ENCODE measurements around the gene UBE2H. TPM values are rescaled to one million over a fixed set of nuclear protein-coding genes. Genes with fewer than 3 reads are reported as not detected.
"Not testable (repeated sequence)": the region's sequence is repeated elsewhere in the genome, so short reads cannot be mapped to it uniquely, and the experiment has no call there.

Gene UBE2H
- total RNA-seq, 1 experiment from 2014 or later, result 115 TPM

- Mint-ChIP-seq H3K27me3 (ENCODE audit: unreplicated experiment) (no peaks in the 10 kb centered on the region), H3K36me3 (ENCODE audit: insufficient read depth, unreplicated experiment) (peaks cover 49% of the 10 kb centered on the region), H3K4me1 (ENCODE audit: low read depth, unreplicated experiment) (peaks cover 18% of the 10 kb centered on the region), H3K4me3 (ENCODE audit: low read depth, unreplicated experiment) (no peak overlapping the region), H3K27ac (ENCODE audit: unreplicated experiment) (no peak overlapping the region), H3K9me3 (ENCODE audit: low read depth, unreplicated experiment) (no peaks in the 10 kb centered on the region)
- BruUV-seq (replicated peaks), result no TSS peak
- intact Hi-C loops (cut with micrococcal nuclease; ENCODE audit: unreplicated experiment), result no loop called here
- CTCF ChIA-PET, result no interaction called here
- no peak for DNase-seq
- no peak for TF ChIP-seq CTCF (IDR thresholded peaks at IDR 0.05; ENCODE audit: unreplicated experiment)
Observed at GRCh38 chr7:129836983-129837382, 115.8 kb downstream of the UBE2H start.

DNA sequence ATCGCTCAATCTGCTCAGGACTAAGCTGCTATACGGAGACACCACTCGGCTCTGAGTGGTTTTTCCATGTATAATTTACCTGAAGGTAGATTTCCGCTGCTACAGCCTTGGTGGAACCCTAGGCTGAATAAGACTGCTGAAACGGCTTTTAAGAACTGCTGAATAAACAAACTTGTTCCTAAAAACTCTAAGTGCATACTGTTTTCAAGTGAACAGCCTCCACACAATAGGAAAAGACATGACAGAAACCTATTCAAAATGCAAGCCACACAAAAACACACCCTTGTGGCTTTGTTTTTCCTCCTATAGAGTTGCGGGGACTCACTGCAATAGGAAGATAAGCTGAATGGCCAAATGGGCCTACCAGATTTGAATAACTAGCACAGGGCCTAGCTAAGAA, 117.2 kb downstream of the UBE2H start:
- H3K4me1 Mint-ChIP-seq (ENCODE audit: low read depth, unreplicated experiment), result peaks cover 31% of the 10 kb centered on the region
- no peak overlapping the region for H3K4me3 Mint-ChIP-seq (ENCODE audit: low read depth, unreplicated experiment)
- intact Hi-C loops (cut with micrococcal nuclease; ENCODE audit: unreplicated experiment), result no loop called here
- H3K27me3 Mint-ChIP-seq (ENCODE audit: unreplicated experiment), result no peaks in the 10 kb centered on the region
- no peak overlapping the region for H3K27ac Mint-ChIP-seq (ENCODE audit: unreplicated experiment)
- H3K9me3 Mint-ChIP-seq (ENCODE audit: low read depth, unreplicated experiment), result no peaks in the 10 kb centered on the region
- TF ChIP-seq CTCF (IDR thresholded peaks at IDR 0.05; ENCODE audit: unreplicated experiment), result no peak
- DNase-seq, result no peak
- CTCF ChIA-PET, result no interaction called here
- no TSS peak for BruUV-seq (replicated peaks)
- H3K36me3 Mint-ChIP-seq (ENCODE audit: insufficient read depth, unreplicated experiment), result peaks cover 63% of the 10 kb centered on the region

GRCh38 chr7:129833353-129833752, 119.4 kb downstream of the UBE2H start:
- DNase-seq; H3K27ac Mint-ChIP-seq (ENCODE audit: unreplicated experiment); H3K4me3 Mint-ChIP-seq (ENCODE audit: low read depth, unreplicated experiment); H3K9me3 Mint-ChIP-seq (ENCODE audit: low read depth, unreplicated experiment); H3K27me3 Mint-ChIP-seq (ENCODE audit: unreplicated experiment); intact Hi-C loops (cut with micrococcal nuclease; ENCODE audit: unreplicated experiment); CTCF ChIA-PET: not testable (repeated sequence)
- peaks cover 74% of the 10 kb centered on the region for H3K36me3 Mint-ChIP-seq (ENCODE audit: insufficient read depth, unreplicated experiment)
- H3K4me1 Mint-ChIP-seq (ENCODE audit: low read depth, unreplicated experiment), result peaks cover 43% of the 10 kb centered on the region
- TSS peak; percentile 33 for BruUV-seq (replicated peaks)

GRCh38 chr7:129832701-129833227, 120.0 kb downstream of the UBE2H start:
- intact Hi-C loops (cut with micrococcal nuclease; ENCODE audit: unreplicated experiment), result no loop called here
- no peaks in the 10 kb centered on the region for H3K27me3 Mint-ChIP-seq (ENCODE audit: unreplicated experiment)
- peaks cover 43% of the 10 kb centered on the region for H3K4me1 Mint-ChIP-seq (ENCODE audit: low read depth, unreplicated experiment)

More at GRCh38 chr7:129832701-129833227, 120.0 kb downstream of the UBE2H start:
- Mint-ChIP-seq H3K27ac (ENCODE audit: unreplicated experiment) (no peak overlapping the region), H3K36me3 (ENCODE audit: insufficient read depth, unreplicated experiment) (peaks cover 79% of the 10 kb centered on the region), H3K9me3 (ENCODE audit: low read depth, unreplicated experiment) (no peaks in the 10 kb centered on the region), H3K4me3 (ENCODE audit: low read depth, unreplicated experiment) (no peak overlapping the region)
- CTCF ChIA-PET, result interaction anchor here (0.6 kb wide), 1 partner anchor 434 kb away, joined by 3 read pairs; no protein-coding TSS in a partner anchor
- no peak for TF ChIP-seq CTCF (IDR thresholded peaks at IDR 0.05; ENCODE audit: unreplicated experiment)
- DNase-seq, result no peak
- no TSS peak for BruUV-seq (replicated peaks)
